Activated T-cell treated with anti-CD3 and anti-CD28 coated beads, Interleukin-2, amount 50 U/mL, for 24 hours (primary cell): ENCODE data around the gene GLA.

Source experiments
- DNase-seq: peaks from one replicate; pipeline ENCODE4 v3.0.0-alpha.2; 2020
- H3K27ac Mint-ChIP-seq: 2 replicates; pipeline ENCODE4 v1.8.0; 2020; ENCODE audit warnings: mild to moderate bottlenecking, mixed read lengths
- H3K27me3 Mint-ChIP-seq: 2 replicates; pipeline ENCODE4 v1.8.0; 2020; ENCODE audit warnings: mixed read lengths
- H3K36me3 Mint-ChIP-seq: 2 replicates; pipeline ENCODE4 v1.8.0; 2020; ENCODE audit warnings: low read depth, mixed read lengths
- H3K4me1 Mint-ChIP-seq: 2 replicates; pipeline ENCODE4 v1.8.0; 2020; ENCODE audit warnings: low read depth, mixed read lengths
- H3K4me3 Mint-ChIP-seq: 2 replicates; pipeline ENCODE4 v1.8.0; 2020; ENCODE audit warnings: mild to moderate bottlenecking, moderate library complexity, mixed read lengths
- H3K9me3 Mint-ChIP-seq: 2 replicates; pipeline ENCODE4 v1.8.0; 2020; ENCODE audit warnings: mixed read lengths

GLA gene

DNA sequence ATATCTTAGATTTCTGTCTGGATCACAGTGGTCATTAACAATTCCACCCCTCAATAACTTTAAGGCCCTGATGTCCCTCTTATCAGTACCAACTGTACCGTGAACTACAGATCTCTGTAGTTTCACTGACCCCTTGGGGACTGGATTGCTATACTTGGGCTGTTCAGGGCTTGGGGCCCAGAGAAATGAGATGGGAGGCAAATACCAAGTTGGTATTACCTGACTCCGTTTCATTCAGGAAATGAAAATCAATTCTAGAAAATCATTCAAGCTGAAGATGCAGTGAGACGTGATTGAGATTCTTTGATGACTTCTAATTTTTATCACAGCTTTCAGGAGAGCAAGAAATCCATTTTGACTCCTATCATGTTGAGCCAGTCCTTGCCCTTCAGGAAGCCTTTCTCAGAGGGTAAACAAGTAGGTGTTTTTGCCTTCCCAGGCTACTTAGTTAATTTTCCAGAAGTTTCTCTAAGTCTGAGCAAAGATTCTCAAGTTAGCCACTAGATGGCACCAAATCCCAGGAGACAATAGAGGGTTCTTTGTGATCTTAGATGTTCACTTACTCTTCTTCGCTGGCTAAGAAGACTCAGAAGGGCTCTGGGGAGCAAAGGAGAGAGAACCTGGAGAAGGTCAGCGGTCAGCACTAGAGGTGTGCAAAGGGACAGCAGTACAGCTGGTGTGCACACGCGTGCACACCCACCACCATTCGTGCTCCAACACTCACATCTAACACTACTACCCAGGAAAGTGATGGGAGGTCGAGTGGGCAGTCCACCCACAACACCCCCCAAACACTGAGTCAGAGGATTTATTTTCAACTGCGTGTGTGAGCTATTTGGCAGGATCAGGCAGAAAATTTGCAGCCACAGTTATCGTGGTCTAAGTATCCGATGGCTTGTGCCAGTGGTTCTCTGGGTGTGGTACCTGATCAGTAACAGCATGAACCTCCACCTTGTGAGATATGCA is 7.7 kb upstream of the GLA start:
- Mint-ChIP-seq H3K4me3 (peak overlapping the region; percentile 32), H3K9me3 (no peaks in the 10 kb centered on the region), H3K36me3 (peaks cover 24% of the 10 kb centered on the region), H3K27ac (peak overlapping the region; percentile 94), H3K4me1 (peaks cover 62% of the 10 kb centered on the region), H3K27me3 (peaks cover 41% of the 10 kb centered on the region)
- DNase-seq = peak; percentile 56

DNA sequence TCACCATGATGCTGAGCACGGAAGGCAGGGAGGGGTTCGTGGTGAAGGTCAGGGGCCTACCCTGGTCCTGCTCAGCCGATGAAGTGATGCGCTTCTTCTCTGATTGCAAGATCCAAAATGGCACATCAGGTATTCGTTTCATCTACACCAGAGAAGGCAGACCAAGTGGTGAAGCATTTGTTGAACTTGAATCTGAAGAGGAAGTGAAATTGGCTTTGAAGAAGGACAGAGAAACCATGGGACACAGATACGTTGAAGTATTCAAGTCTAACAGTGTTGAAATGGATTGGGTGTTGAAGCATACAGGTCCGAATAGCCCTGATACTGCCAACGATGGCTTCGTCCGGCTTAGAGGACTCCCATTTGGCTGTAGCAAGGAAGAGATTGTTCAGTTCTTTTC is 4.3 kb upstream of the GLA start:
- H3K4me3 Mint-ChIP-seq = no peak overlapping the region

GRCh38 chrX:101410461-101410860 is 2.7 kb upstream of the GLA start:
- no peak for DNase-seq
- Mint-ChIP-seq H3K4me1 (peaks cover 47% of the 10 kb centered on the region), H3K27me3 (peaks cover 7% of the 10 kb centered on the region), H3K9me3 (no peaks in the 10 kb centered on the region), H3K36me3 (peaks cover 41% of the 10 kb centered on the region), H3K27ac (peak overlapping the region; percentile 57), H3K4me3 (peak overlapping the region; percentile 54)

More for the DNA sequence above, 4.3 kb upstream of the GLA start:
- DNase-seq = no peak
- peaks cover 18% of the 10 kb centered on the region for H3K27me3 Mint-ChIP-seq
- peak overlapping the region; percentile 48 for H3K27ac Mint-ChIP-seq
- peaks cover 54% of the 10 kb centered on the region for H3K4me1 Mint-ChIP-seq
- H3K36me3 Mint-ChIP-seq = peaks cover 35% of the 10 kb centered on the region
- H3K9me3 Mint-ChIP-seq = no peaks in the 10 kb centered on the region

DNA sequence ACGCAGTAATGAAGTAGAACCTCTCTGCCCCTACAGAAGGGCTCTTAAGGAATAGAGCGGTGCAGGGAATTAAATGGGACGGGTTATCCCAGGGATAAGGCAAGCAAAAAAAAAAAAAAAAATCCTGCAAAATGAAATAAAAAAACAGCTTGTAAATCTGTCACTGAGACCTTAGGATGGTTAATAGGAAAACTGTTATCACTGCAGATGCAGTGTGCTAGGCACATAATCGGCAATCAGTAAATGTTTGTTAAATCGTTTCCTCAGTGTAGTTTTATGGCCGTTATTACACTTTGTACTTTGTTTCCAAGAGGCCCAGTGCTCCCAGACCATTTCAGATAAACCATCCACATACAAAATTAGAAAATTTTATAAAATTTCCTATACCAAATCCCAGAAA is 1.3 kb upstream of the GLA start:
- Mint-ChIP-seq H3K4me3 (peak overlapping the region; percentile 83), H3K36me3 (peaks cover 46% of the 10 kb centered on the region), H3K27ac (peak overlapping the region; percentile 99), H3K27me3 (peaks cover 5% of the 10 kb centered on the region), H3K4me1 (peaks cover 39% of the 10 kb centered on the region), H3K9me3 (no peaks in the 10 kb centered on the region)
- DNase-seq = no peak

DNA sequence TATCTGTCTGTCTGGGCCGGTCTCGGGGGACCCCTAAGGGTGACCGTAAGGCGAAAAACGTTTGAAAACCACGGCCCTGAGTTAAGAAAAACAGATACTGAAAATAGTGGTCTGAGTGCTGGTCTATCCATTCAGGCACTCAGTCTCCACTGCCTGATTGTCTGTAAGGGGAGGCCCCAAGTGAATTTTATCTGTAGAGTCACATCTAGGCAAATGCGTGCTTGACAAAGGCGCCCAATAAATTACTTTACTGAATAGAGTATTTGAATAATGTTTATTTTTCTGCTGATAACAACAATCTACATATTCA is 762 bp upstream of the GLA start:
- H3K36me3 Mint-ChIP-seq = peaks cover 47% of the 10 kb centered on the region
- peaks cover 5% of the 10 kb centered on the region for H3K27me3 Mint-ChIP-seq
- DNase-seq = no peak
- peak overlapping the region; percentile 99 for H3K27ac Mint-ChIP-seq
- peak overlapping the region; percentile 83 for H3K4me3 Mint-ChIP-seq
- H3K9me3 Mint-ChIP-seq = no peaks in the 10 kb centered on the region
- peaks cover 37% of the 10 kb centered on the region for H3K4me1 Mint-ChIP-seq

GRCh38 chrX:101407167-101407747 is 468 bp downstream of the GLA start:
- Mint-ChIP-seq H3K9me3 (no peaks in the 10 kb centered on the region), H3K27me3 (no peaks in the 10 kb centered on the region), H3K4me3 (peak overlapping the region; percentile 83), H3K36me3 (peaks cover 44% of the 10 kb centered on the region), H3K4me1 (peaks cover 25% of the 10 kb centered on the region), H3K27ac (peak overlapping the region; percentile 99)
- no peak for DNase-seq

- H3K27ac Mint-ChIP-seq = no peak overlapping the region
Observed at GRCh38 chrX:101399825-101400224, 7.9 kb downstream of the GLA start.

DNA sequence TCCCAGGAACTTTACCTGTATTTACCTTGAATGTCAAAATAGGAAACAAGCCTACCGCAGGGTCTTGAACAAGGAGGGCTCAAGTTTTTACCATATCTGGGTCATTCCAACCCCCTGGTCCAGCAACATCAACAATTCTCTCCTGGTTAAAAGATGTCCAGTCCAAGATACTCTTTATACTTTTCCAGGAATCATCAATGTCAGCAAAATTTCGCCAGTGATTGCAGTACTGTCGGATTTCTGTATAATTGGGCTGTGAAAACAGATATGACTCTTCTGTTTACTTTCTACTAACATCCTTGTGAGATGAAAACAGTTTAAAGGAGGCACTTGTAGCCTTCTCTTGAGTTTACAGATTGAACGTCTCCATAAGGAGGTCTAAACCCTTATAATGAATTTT is 9.0 kb downstream of the GLA start:
- H3K4me3 Mint-ChIP-seq = no peak overlapping the region
- H3K4me1 Mint-ChIP-seq = peaks cover 5% of the 10 kb centered on the region
- DNase-seq = no peak
- H3K27me3 Mint-ChIP-seq = no peaks in the 10 kb centered on the region
- peaks cover 64% of the 10 kb centered on the region for H3K36me3 Mint-ChIP-seq
- H3K9me3 Mint-ChIP-seq = no peaks in the 10 kb centered on the region
- H3K27ac Mint-ChIP-seq = no peak overlapping the region

More at GRCh38 chrX:101399825-101400224, 7.9 kb downstream of the GLA start:
- H3K27me3 Mint-ChIP-seq = no peaks in the 10 kb centered on the region
- H3K9me3 Mint-ChIP-seq = no peaks in the 10 kb centered on the region
- no peak overlapping the region for H3K4me3 Mint-ChIP-seq
- H3K36me3 Mint-ChIP-seq = peaks cover 63% of the 10 kb centered on the region
- no peak for DNase-seq
- peaks cover 7% of the 10 kb centered on the region for H3K4me1 Mint-ChIP-seq

DNA sequence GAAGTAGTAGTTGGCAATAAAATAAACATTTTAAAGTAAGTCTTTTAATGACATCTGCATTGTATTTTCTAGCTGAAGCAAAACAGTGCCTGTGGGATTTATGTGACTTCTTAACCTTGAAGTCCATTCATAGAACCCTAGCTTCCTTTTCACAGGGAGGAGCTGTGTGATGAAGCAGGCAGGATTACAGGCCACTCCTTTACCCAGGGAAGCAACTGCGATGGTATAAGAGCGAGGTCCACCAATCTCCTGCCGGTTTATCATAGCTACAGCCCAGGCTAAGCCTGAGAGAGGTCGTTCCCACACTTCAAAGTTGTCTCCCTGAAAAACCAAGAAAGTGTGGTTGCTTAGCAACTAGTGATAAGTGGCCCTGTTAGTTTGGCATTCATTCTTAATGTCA is 9.9 kb downstream of the GLA start:
- Mint-ChIP-seq H3K36me3 (peaks cover 68% of the 10 kb centered on the region), H3K27ac (no peak overlapping the region), H3K4me3 (no peak overlapping the region), H3K4me1 (peaks cover 11% of the 10 kb centered on the region), H3K27me3 (no peaks in the 10 kb centered on the region), H3K9me3 (no peaks in the 10 kb centered on the region)
- DNase-seq = no peak

DNA sequence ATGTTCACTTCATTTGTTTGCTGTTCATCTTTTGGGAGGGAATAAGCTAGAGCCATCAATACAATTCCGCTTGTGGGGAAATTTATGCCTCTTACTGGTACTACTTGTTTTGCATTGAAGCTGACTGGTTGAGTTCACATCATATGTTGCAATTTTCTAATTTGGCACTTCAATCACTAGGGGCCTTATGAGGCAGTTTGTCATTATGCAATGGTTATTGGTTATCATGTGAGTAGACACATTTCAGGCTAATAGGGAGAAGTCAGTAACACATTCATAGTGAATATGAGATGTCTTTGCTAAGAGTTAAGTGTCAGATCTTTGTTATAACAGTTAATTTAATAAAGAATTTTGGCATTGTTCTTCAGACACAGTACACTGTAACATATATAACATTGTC is 11.9 kb downstream of the GLA start:
- Mint-ChIP-seq H3K27me3 (peaks cover 10% of the 10 kb centered on the region), H3K27ac (peak overlapping the region; percentile 7), H3K4me1 (peaks cover 11% of the 10 kb centered on the region), H3K36me3 (peaks cover 69% of the 10 kb centered on the region), H3K4me3 (no peak overlapping the region), H3K9me3 (no peaks in the 10 kb centered on the region)
- no peak for DNase-seq

DNA sequence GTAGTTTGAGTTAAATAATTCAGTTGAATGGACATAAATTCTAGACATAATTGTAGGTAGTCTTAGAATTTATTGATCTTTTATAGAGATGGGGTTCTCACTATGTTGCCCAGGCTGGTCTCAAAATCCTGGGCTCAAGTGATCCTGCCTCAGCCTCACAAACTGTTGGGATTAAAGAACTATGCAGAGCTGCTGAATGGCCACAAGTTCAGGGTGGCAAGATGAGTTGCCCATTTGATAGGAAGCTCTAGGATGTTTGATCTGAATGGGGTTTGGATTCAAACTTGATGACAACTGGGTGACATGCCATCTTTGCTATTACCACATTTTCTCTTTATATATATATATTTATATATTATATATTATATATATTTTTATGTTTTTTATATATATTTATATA is 13.4 kb downstream of the GLA start:
- Mint-ChIP-seq H3K4me3 (peak overlapping the region; percentile 97), H3K27me3 (peaks cover 20% of the 10 kb centered on the region), H3K36me3 (peaks cover 58% of the 10 kb centered on the region), H3K4me1 (peaks cover 15% of the 10 kb centered on the region), H3K9me3 (no peaks in the 10 kb centered on the region), H3K27ac (peak overlapping the region; percentile 98)
- no peak for DNase-seq

- Mint-ChIP-seq H3K36me3 (peaks cover 52% of the 10 kb centered on the region), H3K9me3 (no peaks in the 10 kb centered on the region)
Observed at GRCh38 chrX:101393530-101394305, 14.0 kb downstream of the GLA start.

GRCh38 chrX:101391831-101392230 is 15.9 kb downstream of the GLA start:
- Mint-ChIP-seq H3K27me3 (peaks cover 21% of the 10 kb centered on the region), H3K9me3 (no peaks in the 10 kb centered on the region), H3K4me3 (peak overlapping the region; percentile 97), H3K36me3 (peaks cover 51% of the 10 kb centered on the region), H3K27ac (peak overlapping the region; percentile 98), H3K4me1 (peaks cover 15% of the 10 kb centered on the region)
- DNase-seq = no peak

More at GRCh38 chrX:101393530-101394305, 14.0 kb downstream of the GLA start:
- H3K27ac Mint-ChIP-seq = peak overlapping the region; percentile 98
- H3K4me1 Mint-ChIP-seq = peaks cover 15% of the 10 kb centered on the region
- H3K4me3 Mint-ChIP-seq = peak overlapping the region; percentile 97
- H3K27me3 Mint-ChIP-seq = peaks cover 21% of the 10 kb centered on the region
- no peak for DNase-seq

DNA sequence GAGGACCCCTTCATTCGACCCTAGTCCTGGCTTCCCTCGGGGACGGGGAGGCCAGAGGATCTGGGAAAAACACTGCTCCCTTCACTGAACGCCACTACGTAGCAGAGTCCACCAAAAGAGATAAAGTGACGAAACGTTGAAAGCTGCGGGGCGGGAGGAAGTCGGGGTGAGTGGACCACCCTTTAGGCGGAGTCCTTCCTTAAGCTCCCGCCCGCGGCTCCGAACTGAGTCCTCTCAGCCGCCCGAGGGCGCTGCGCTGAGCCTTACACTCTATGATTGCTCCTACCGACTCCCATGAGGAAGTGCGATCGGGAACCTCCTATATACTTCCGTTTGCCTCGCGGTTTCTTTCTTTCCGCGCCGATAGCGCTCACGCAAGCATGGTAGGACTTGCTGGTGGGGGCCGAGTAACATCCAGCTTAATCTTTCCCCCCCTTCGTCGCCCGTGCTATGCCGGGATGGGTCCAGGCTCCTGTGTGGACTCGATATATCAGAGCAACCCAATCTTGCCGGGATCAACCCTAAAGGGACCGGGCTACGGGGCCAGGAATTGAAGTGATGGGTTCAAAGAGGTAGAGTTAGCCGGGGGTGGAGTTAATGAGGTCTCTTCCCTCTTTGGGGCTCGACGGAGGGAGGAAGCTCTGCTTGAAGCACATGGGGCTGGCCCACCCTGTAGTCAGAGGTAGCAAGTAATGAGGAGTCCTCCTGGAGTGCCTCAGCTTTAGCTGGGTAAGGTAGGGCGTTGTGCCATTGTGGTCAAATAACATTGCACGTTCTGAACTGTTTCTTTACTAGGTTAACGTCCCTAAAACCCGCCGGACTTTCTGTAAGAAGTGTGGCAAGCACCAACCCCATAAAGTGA is 16.8 kb downstream of the GLA start, which contains the start of gene RPL36A:
TSS of gene RPL36A (plus strand) at position 348 of the 862 bp plus-strand sequence. CDS start at position 381, 33 bp downstream.
- DNase-seq = peak; percentile 86
- H3K36me3 Mint-ChIP-seq = peaks cover 45% of the 10 kb centered on the region
- peaks cover 24% of the 10 kb centered on the region for H3K27me3 Mint-ChIP-seq
- no peaks in the 10 kb centered on the region for H3K9me3 Mint-ChIP-seq
- H3K4me1 Mint-ChIP-seq = peaks cover 15% of the 10 kb centered on the region
- peak within 1 kb of the TSS; percentile 97 for H3K4me3 Mint-ChIP-seq
- peak within 1 kb of the TSS; percentile 98 for H3K27ac Mint-ChIP-seq
